HG03558 (cell line): ENCODE measurements around the gene CNTLN.
"Not testable (repeated sequence)": the region's sequence is repeated elsewhere in the genome, so short reads cannot be mapped to it uniquely, and the experiment has no call there.

Experiments used
- ATAC-seq: cut with Tn5 transposase; IDR thresholded peaks from one replicate; pipeline ENCODE4 v1.9.1; 2021; ENCODE audit warnings: moderate number of reproducible peaks; ENCODE audit not compliant: unreplicated experiment; ENCODE audit errors: extremely low read depth

CNTLN gene

GRCh38 chr9:17177496-17177895, 42.7 kb downstream of the CNTLN start:
- ATAC-seq = not testable (repeated sequence)

GRCh38 chr9:17185481-17186029, 50.7 kb downstream of the CNTLN start:
- ATAC-seq = no peak

GRCh38 chr9:17191082-17191481, 56.2 kb downstream of the CNTLN start:
- no peak for ATAC-seq

GRCh38 chr9:17204611-17205152, 69.8 kb downstream of the CNTLN start:
- ATAC-seq = no peak

GRCh38 chr9:17216011-17216410, 81.2 kb downstream of the CNTLN start:
- no peak for ATAC-seq

- ATAC-seq = no peak
These were observed 81.8 kb downstream of the CNTLN start for GRCh38 chr9:17216646-17217045.

- no peak for ATAC-seq
These were observed 82.4 kb downstream of the CNTLN start for GRCh38 chr9:17217272-17217671.

- no peak for ATAC-seq
These were observed 84.4 kb downstream of the CNTLN start for GRCh38 chr9:17219261-17219660.

- ATAC-seq = no peak
These were observed 88.1 kb downstream of the CNTLN start for GRCh38 chr9:17222932-17223331.

- no peak for ATAC-seq
These were observed 90.6 kb downstream of the CNTLN start for GRCh38 chr9:17225407-17225806.

- no peak for ATAC-seq
These were observed 95.2 kb downstream of the CNTLN start for GRCh38 chr9:17229945-17230560.

GRCh38 chr9:17230646-17231045, 95.8 kb downstream of the CNTLN start:
- ATAC-seq = no peak

- ATAC-seq = no peak
These were observed 101.3 kb downstream of the CNTLN start for GRCh38 chr9:17236147-17236546.

- ATAC-seq = no peak
These were observed 111.9 kb downstream of the CNTLN start for GRCh38 chr9:17246770-17247169.

- ATAC-seq = no peak
These were observed 116.3 kb downstream of the CNTLN start for GRCh38 chr9:17251100-17251499.

GRCh38 chr9:17268531-17269188, 133.8 kb downstream of the CNTLN start:
- not testable (repeated sequence) for ATAC-seq

- ATAC-seq = no peak
These were observed 135.0 kb downstream of the CNTLN start for GRCh38 chr9:17269799-17270198.

GRCh38 chr9:17272536-17272935, 137.7 kb downstream of the CNTLN start:
- peak; percentile 69 for ATAC-seq

- no peak for ATAC-seq
These were observed 145.6 kb downstream of the CNTLN start for GRCh38 chr9:17280350-17281012.

- ATAC-seq = not testable (repeated sequence)
These were observed 155.8 kb downstream of the CNTLN start for GRCh38 chr9:17290673-17291072.

- no peak for ATAC-seq
These were observed 156.9 kb downstream of the CNTLN start for GRCh38 chr9:17291766-17292165.
